Left lung (tissue), 10 donors: Measurements from ENCODE around the gene MAFG. TPM values are rescaled to one million over a fixed set of nuclear protein-coding genes. Genes with fewer than 3 reads are reported as not detected.
"Not testable (repeated sequence)": the region's sequence is repeated elsewhere in the genome, so short reads cannot be mapped to it uniquely, and the experiment has no call there.

Experiments
- ATAC-seq: fragments of 200-7000 bp; cut with Tn5 transposase; one replicate; pipeline ENCODE4 v1.9.1; 2020; ENCODE audit warnings: moderate library complexity
- DNase-seq, 4 donors: peaks; one replicate each; pipeline ENCODE4 v3.0.0-alpha.2; 2013 to 2020
- H3K27ac ChIP-seq, 2 donors: fragments of 200-600 bp; sonication (generic) in 1 of 2; one replicate each; pipeline versions ENCODE4 v1.5.0 to v1.8.0; 2020 to 2021
- H3K27me3 ChIP-seq, 2 donors: fragments of 200-600 bp; sonication (generic) in 1 of 2; one replicate each; pipeline versions ENCODE4 v1.5.0 to v1.8.0; 2020 to 2021
- H3K36me3 ChIP-seq, 2 donors: fragments of 200-600 bp; sonication (generic) in 1 of 2; one replicate each; pipeline versions ENCODE4 v1.5.0 to v1.8.0; 2020 to 2021
- H3K4me1 ChIP-seq, 2 donors: fragments of 200-600 bp; one replicate each; pipeline ENCODE4 v1.8.0; 2021
- H3K4me3 ChIP-seq, 2 donors: fragments of 200-600 bp; sonication (generic) in 1 of 2; one replicate each; pipeline versions ENCODE4 v1.5.0 to v1.8.0; 2020 to 2021; ENCODE audit warnings: mild to moderate bottlenecking in 1 of 2
- H3K9me3 ChIP-seq, 2 donors: fragments of 200-600 bp; sonication (generic) in 1 of 2; one replicate each; pipeline versions ENCODE4 v1.5.0 to v1.8.0; 2020 to 2021
- CTCF ChIP-seq, 2 donors: fragments of 200-600 bp; sonication (generic) in 1 of 2; IDR thresholded peaks; one replicate each; pipeline versions ENCODE4 v1.5.0 to v1.8.0; 2021; ENCODE audit warnings: antibody characterized with exemption in 2 of 2
- intact Hi-C, 2 donors: fragments of 100-400 bp; cut with DNase I; formaldehyde crosslinking; loops; one replicate each; pipeline versions ENCODE4 v1.11.2 to v1.14.2; 2022
- polyA plus RNA-seq, 6 donors: library from polyadenylated mRNA; unstranded; fragments of 120-200 nt; gene quantifications; one replicate each; pipeline ENCODE4 v1.2.1, GENCODE V29; 2013; ENCODE audit not compliant: insufficient read length in 6 of 6
- total RNA-seq, 2 donors: library from RNA; stranded (reverse); fragmentation: NEBNext Ultra II Directional; extraction: Animal tissue kit (Norgen Biotek cat#: 25700); gene quantifications; one replicate each; pipeline ENCODE4 v1.2.1, GENCODE V29; 2021
- donor health status: DM: no; HTN: yes; CAD: no.
- donor health status: DM: no; HTN: no; CAD: no.

The MAFG gene
- total and polyA plus RNA-seq, 8 donors, result 8.1 to 39.8 (median 11.5) TPM

GRCh38 chr17:81921537-81921862 is 6.0 kb downstream of the MAFG start:
- intact Hi-C loops, result no loop called here
- H3K36me3 ChIP-seq, result peaks cover 0 to 39% of the 10 kb centered on the region in 2 donors
- H3K4me1 ChIP-seq, result peaks cover 30 to 95% of the 10 kb centered on the region in 2 donors
- DNase-seq, result no peak
- no peaks in the 10 kb centered on the region for H3K27me3 ChIP-seq
- TF ChIP-seq CTCF (IDR thresholded peaks at IDR 0.05), result no peak
- no peak for ATAC-seq
- H3K9me3 ChIP-seq, result no peaks in the 10 kb centered on the region
- peak overlapping the region in 1 of 2 donors; percentile 98 for H3K4me3 ChIP-seq
- H3K27ac ChIP-seq, result peak overlapping the region in 1 of 2 donors; percentile 98

- Histone ChIP-seq H3K27ac (peak overlapping the region in 1 of 2 donors; percentile 98), H3K4me1 (peaks cover 33 to 96% of the 10 kb centered on the region in 2 donors), H3K4me3 (peak overlapping the region in 1 of 2 donors; percentile 1), H3K36me3 (peaks cover 0 to 41% of the 10 kb centered on the region in 2 donors), H3K27me3 (no peaks in the 10 kb centered on the region), H3K9me3 (no peaks in the 10 kb centered on the region)
- TF ChIP-seq CTCF (IDR thresholded peaks at IDR 0.05), result no peak
- DNase-seq (no peak), ATAC-seq (no peak)
- intact Hi-C loops, result no loop called here
These were observed 6.7 kb downstream of the MAFG start for GRCh38 chr17:81920612-81921536.

GRCh38 chr17:81918832-81919545 is 8.5 kb downstream of the MAFG start:
- DNase-seq, result no peak
- H3K4me1 ChIP-seq, result peaks cover 23 to 82% of the 10 kb centered on the region in 2 donors
- no peak overlapping the region for H3K4me3 ChIP-seq
- intact Hi-C loops, result no loop called here
- peak overlapping the region in 1 of 2 donors; percentile 83 for H3K27ac ChIP-seq
- no peak for TF ChIP-seq CTCF (IDR thresholded peaks at IDR 0.05)
- peaks cover 0 to 60% of the 10 kb centered on the region in 2 donors for H3K36me3 ChIP-seq
- H3K9me3 ChIP-seq, result no peaks in the 10 kb centered on the region
- peak; percentile 3 for ATAC-seq
- H3K27me3 ChIP-seq, result no peaks in the 10 kb centered on the region

GRCh38 chr17:81918333-81918669 is 9.2 kb downstream of the MAFG start:
- DNase-seq, H3K27me3 ChIP-seq, intact Hi-C loops, H3K9me3 ChIP-seq: not testable (repeated sequence)
- Histone ChIP-seq H3K27ac (peak overlapping the region in 1 of 2 donors; percentile 83), H3K4me3 (peak overlapping the region; percentile 80 to 88), H3K4me1 (peaks cover 17 to 76% of the 10 kb centered on the region in 2 donors), H3K36me3 (peaks cover 0 to 67% of the 10 kb centered on the region in 2 donors)
- peak; percentile 18 for ATAC-seq

GRCh38 chr17:81917565-81918332 is 9.8 kb downstream of the MAFG start, which contains the start of gene SIRT7:
Gene SIRT7, minus strand, starts transcription at chr17:81918176. Its CDS starts 45 bp downstream, at chr17:81918131.
- peak; percentile 84 for ATAC-seq
- no peaks in the 10 kb centered on the region for H3K27me3 ChIP-seq
- peaks cover 0 to 70% of the 10 kb centered on the region in 2 donors for H3K36me3 ChIP-seq

More at GRCh38 chr17:81917565-81918332, 9.8 kb downstream of the MAFG start, which contains the start of gene SIRT7:
- Histone ChIP-seq H3K9me3 (no peaks in the 10 kb centered on the region), H3K27ac (peak within 1 kb of the TSS in 1 of 2 donors; percentile 83), H3K4me1 (peaks cover 14 to 70% of the 10 kb centered on the region in 2 donors), H3K4me3 (peak within 1 kb of the TSS; percentile 80 to 88)
- intact Hi-C loops, result no loop called here
- peak; percentile 61 to 93 (median 83) for DNase-seq
- TF ChIP-seq CTCF (IDR thresholded peaks at IDR 0.05), result no peak
